K562 (cell line): ENCODE measurements around the gene CPED1. TPM values are rescaled to one million over a fixed set of nuclear protein-coding genes. Genes with fewer than 3 reads are reported as not detected.

ENCODE experiments used
- BCL6 ChIP-seq: fragments of 250-450 bp; sonication (Bioruptor Pico); IDR thresholded peaks from 2 replicates; pipeline ENCODE4 v1.4.0; 2020
- DPF2 ChIP-seq: fragments of 450-650 bp; IDR thresholded peaks from 2 replicates; pipeline ENCODE4 v1.6.1; 2016
- FOXK2 ChIP-seq, 2 experiments: fragments of 450-650 bp; IDR thresholded peaks in 1 of 2; conservative IDR thresholded peaks in 1 of 2; 2 replicates each; pipeline ENCODE4 v1.6.1; 2016; ENCODE audit warnings: low read depth in 2 of 2, mild to moderate bottlenecking in 1 of 2
- FUS ChIP-seq: fragments of 200-400 bp; formaldehyde crosslinking; optimal IDR thresholded peaks from 2 replicates; pipeline ENCODE3; 2017; ENCODE audit warnings: low read depth, low read length
- L3MBTL2 ChIP-seq: fragments of 450-650 bp; IDR thresholded peaks from 2 replicates; pipeline ENCODE4 v1.6.1; 2016; ENCODE audit warnings: mild to moderate bottlenecking, moderate library complexity
- MTF1 ChIP-seq: fragments of 250-450 bp; sonication (Bioruptor Pico); IDR thresholded peaks from 2 replicates; pipeline ENCODE4 v1.9.0; 2021; ENCODE audit warnings: moderate library complexity, mild to moderate bottlenecking, inconsistent platforms, borderline replicate concordance
- SREBF2 ChIP-seq: sonication (generic); formaldehyde crosslinking; IDR thresholded peaks from 2 replicates; pipeline ENCODE4 v1.4.0; 2020; ENCODE audit warnings: mild to moderate bottlenecking, missing genetic modification reagents
- ZNF384 ChIP-seq: IDR thresholded peaks from 2 replicates; pipeline ENCODE4 v1.6.1; 2012; ENCODE audit warnings: low read depth, low read length, improper control_type of control experiment
- ZNF780A ChIP-seq: fragments of 250-450 bp; sonication (Bioruptor Pico); IDR thresholded peaks from 2 replicates; pipeline ENCODE4 v1.5.0; 2021; ENCODE audit warnings: mild to moderate bottlenecking
- ZNF785 ChIP-seq: fragments of 250-450 bp; sonication (Bioruptor Pico); IDR thresholded peaks from 2 replicates; pipeline ENCODE4 v1.4.0; 2020; ENCODE audit warnings: mild to moderate bottlenecking
- polyA plus RNA-seq, 8 experiments: library from polyadenylated mRNA; depleted of rRNA in 4 of 8; stranded (reverse) in 5 of 8; unstranded in 3 of 8; fragments of >200 nt; fragmentation: Nextera tagmentation in 2 of 8; fragmentation: Illumina TruSeq in 1 of 8; extraction: Ambion mirVana in 2 of 8; extraction: Trizol in 1 of 8; gene quantifications; 2 replicates each; pipeline versions ENCODE4 v1.2.1 to v1.2.3, GENCODE V29; 2011 to 2014; ENCODE audit warnings: inconsistent platforms in 1 of 8, missing spikeins in 1 of 8
- total RNA-seq, 7 experiments: library from RNA; depleted of rRNA in 6 of 7; stranded (reverse); fragments of >200 nt in 6 of 7; fragmentation: Illumina TruSeq in 2 of 7; extraction: Trizol in 2 of 7; gene quantifications; 2 replicates each; pipeline versions ENCODE4 v1.2.1 to v1.2.3, GENCODE V29; 2011 to 2021; ENCODE audit warnings: low replicate concordance in 1 of 7
- TF ChIP-seq, protein P1 (sequence below), 2 experiments: fragments of 200-800 bp in 1 of 2; sonication (Bioruptor generic) in 1 of 2; sonication (generic) in 1 of 2; formaldehyde crosslinking in 1 of 2; IDR thresholded peaks in 1 of 2; conservative IDR thresholded peaks in 1 of 2; 2 replicates each; pipeline versions ENCODE4 v1.5.0 to v1.6.1; 2016 to 2020; ENCODE audit warnings: missing compliant biosample characterization in 1 of 2, missing genetic modification characterization in 1 of 2, missing genetic modification reagents in 1 of 2
- TF ChIP-seq, protein P2 (sequence below): fragments of 250-450 bp; sonication (Bioruptor Pico); IDR thresholded peaks from 2 replicates; pipeline ENCODE4 v1.4.0; 2020; ENCODE audit warnings: mild to moderate bottlenecking, moderate library complexity
- TF ChIP-seq, protein P3 (sequence below): fragments of 450-650 bp; IDR thresholded peaks from 2 replicates; pipeline ENCODE4 v1.6.1; 2016; ENCODE audit warnings: low read depth, mild to moderate bottlenecking, moderate library complexity
- TF ChIP-seq, protein P4 (sequence below): fragments of 450-650 bp; IDR thresholded peaks from 2 replicates; pipeline ENCODE4 v1.7.1; 2018; ENCODE audit warnings: mild to moderate bottlenecking, low read depth; ENCODE audit not compliant: partially characterized antibody
- TF ChIP-seq, protein P5 (sequence below), 2 experiments: fragments of 450-650 bp in 1 of 2; sonication (generic) in 1 of 2; formaldehyde crosslinking; conservative IDR thresholded peaks; 2 replicates each; pipeline versions ENCODE4 v1.4.0 to v1.8.1; 2020 to 2022; ENCODE audit warnings: mild to moderate bottlenecking in 1 of 2, missing genetic modification reagents in 1 of 2
- TF ChIP-seq, protein P6 (sequence below): fragments of 450-650 bp; formaldehyde crosslinking; IDR thresholded peaks from 2 replicates; pipeline ENCODE4 v1.4.0; 2020; ENCODE audit warnings: mild to moderate bottlenecking, moderate library complexity
- TF ChIP-seq, protein P7 (sequence below): sonication (generic); formaldehyde crosslinking; IDR thresholded peaks from 2 replicates; pipeline ENCODE4 v1.8.1; 2023; ENCODE audit warnings: mild to moderate bottlenecking, missing genetic modification reagents

CPED1 gene
- total and polyA plus RNA-seq, 9 of the 15 experiments (the other 6 are each of a cell fraction or from before 2014, with no cell fraction given): 195 to 393 (median 290) TPM

DNA sequence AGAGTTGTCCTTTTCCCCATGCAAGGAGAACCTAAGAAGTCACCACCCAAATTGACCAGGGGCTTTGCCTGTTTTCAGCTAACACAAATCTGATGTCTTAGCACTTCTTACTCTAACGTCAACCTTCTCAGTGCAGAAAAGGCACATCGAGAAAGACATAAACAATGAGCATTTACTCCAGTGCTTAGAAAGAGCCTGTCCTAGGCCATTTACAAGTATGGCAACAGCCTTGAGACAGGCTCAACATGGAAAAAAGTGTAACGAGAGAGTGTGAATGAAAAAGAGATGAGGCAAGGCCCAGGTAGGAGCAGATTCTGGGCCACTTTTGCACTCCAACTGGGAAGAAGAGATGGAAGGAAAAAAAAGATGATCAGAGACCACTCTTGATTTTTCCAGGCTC is 54.4 kb downstream of the CPED1 start (continued):
- TF ChIP-seq FOXK2 (conservative IDR thresholded peaks at IDR 0.05 in 1 of 2, IDR thresholded peaks at IDR 0.05 in 1 of 2; ENCODE audit: low read depth in 2 of 2) (0 out of 4 replicates have a peak, but pooled peaks of 1 of the 2 experiments have one; percentile 22), L3MBTL2 (no peak), MTF1 (CRISPR knock-in tag) (no peak), ZNF785 (no peak), ZNF780A (CRISPR knock-in tag) (no peak), BCL6 (CRISPR knock-in tag) (peak; percentile 52; the same call in 1 of the 2 replicates), DPF2 (peak; percentile 14; the same call in 1 of the 2 replicates), SREBF2 (CRISPR knock-in tag) (no peak), FUS (no peak), ZNF384 (no peak)
- TF ChIP-seq, protein P1, sequence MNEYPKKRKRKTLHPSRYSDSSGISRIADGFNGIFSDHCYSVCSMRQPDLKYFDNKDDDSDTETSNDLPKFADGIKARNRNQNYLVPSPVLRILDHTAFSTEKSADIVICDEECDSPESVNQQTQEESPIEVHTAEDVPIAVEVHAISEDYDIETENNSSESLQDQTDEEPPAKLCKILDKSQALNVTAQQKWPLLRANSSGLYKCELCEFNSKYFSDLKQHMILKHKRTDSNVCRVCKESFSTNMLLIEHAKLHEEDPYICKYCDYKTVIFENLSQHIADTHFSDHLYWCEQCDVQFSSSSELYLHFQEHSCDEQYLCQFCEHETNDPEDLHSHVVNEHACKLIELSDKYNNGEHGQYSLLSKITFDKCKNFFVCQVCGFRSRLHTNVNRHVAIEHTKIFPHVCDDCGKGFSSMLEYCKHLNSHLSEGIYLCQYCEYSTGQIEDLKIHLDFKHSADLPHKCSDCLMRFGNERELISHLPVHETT (CRISPR knock-in tag; conservative IDR thresholded peaks at IDR 0.05 in 1 of 2, IDR thresholded peaks at IDR 0.05 in 1 of 2): peak in 1 of 2 experiments; percentile 18; a peak in 1 of 4 replicates
- TF ChIP-seq, protein P2, sequence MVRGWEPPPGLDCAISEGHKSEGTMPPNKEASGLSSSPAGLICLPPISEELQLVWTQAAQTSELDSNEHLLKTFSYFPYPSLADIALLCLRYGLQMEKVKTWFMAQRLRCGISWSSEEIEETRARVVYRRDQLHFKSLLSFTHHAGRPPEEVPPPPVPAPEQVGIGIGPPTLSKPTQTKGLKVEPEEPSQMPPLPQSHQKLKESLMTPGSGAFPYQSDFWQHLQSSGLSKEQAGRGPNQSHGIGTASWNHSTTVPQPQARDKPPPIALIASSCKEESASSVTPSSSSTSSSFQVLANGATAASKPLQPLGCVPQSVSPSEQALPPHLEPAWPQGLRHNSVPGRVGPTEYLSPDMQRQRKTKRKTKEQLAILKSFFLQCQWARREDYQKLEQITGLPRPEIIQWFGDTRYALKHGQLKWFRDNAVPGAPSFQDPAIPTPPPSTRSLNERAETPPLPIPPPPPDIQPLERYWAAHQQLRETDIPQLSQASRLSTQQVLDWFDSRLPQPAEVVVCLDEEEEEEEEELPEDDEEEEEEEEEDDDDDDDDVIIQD (CRISPR knock-in tag): no peak
- TF ChIP-seq, protein P3, sequence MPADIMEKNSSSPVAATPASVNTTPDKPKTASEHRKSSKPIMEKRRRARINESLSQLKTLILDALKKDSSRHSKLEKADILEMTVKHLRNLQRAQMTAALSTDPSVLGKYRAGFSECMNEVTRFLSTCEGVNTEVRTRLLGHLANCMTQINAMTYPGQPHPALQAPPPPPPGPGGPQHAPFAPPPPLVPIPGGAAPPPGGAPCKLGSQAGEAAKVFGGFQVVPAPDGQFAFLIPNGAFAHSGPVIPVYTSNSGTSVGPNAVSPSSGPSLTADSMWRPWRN: no peak
- TF ChIP-seq, protein P4, sequence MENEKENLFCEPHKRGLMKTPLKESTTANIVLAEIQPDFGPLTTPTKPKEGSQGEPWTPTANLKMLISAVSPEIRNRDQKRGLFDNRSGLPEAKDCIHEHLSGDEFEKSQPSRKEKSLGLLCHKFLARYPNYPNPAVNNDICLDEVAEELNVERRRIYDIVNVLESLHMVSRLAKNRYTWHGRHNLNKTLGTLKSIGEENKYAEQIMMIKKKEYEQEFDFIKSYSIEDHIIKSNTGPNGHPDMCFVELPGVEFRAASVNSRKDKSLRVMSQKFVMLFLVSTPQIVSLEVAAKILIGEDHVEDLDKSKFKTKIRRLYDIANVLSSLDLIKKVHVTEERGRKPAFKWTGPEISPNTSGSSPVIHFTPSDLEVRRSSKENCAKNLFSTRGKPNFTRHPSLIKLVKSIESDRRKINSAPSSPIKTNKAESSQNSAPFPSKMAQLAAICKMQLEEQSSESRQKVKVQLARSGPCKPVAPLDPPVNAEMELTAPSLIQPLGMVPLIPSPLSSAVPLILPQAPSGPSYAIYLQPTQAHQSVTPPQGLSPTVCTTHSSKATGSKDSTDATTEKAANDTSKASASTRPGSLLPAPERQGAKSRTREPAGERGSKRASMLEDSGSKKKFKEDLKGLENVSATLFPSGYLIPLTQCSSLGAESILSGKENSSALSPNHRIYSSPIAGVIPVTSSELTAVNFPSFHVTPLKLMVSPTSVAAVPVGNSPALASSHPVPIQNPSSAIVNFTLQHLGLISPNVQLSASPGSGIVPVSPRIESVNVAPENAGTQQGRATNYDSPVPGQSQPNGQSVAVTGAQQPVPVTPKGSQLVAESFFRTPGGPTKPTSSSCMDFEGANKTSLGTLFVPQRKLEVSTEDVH: no peak
- TF ChIP-seq, protein P5, sequence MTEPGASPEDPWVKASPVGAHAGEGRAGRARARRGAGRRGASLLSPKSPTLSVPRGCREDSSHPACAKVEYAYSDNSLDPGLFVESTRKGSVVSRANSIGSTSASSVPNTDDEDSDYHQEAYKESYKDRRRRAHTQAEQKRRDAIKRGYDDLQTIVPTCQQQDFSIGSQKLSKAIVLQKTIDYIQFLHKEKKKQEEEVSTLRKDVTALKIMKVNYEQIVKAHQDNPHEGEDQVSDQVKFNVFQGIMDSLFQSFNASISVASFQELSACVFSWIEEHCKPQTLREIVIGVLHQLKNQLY (CRISPR knock-in tag; conservative IDR thresholded peaks at IDR 0.05): no peak
- TF ChIP-seq, protein P6, sequence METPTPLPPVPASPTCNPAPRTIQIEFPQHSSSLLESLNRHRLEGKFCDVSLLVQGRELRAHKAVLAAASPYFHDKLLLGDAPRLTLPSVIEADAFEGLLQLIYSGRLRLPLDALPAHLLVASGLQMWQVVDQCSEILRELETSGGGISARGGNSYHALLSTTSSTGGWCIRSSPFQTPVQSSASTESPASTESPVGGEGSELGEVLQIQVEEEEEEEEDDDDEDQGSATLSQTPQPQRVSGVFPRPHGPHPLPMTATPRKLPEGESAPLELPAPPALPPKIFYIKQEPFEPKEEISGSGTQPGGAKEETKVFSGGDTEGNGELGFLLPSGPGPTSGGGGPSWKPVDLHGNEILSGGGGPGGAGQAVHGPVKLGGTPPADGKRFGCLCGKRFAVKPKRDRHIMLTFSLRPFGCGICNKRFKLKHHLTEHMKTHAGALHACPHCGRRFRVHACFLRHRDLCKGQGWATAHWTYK (CRISPR knock-in tag): peak; percentile 79; the same call in 1 of the 2 replicates
- TF ChIP-seq, protein P7, sequence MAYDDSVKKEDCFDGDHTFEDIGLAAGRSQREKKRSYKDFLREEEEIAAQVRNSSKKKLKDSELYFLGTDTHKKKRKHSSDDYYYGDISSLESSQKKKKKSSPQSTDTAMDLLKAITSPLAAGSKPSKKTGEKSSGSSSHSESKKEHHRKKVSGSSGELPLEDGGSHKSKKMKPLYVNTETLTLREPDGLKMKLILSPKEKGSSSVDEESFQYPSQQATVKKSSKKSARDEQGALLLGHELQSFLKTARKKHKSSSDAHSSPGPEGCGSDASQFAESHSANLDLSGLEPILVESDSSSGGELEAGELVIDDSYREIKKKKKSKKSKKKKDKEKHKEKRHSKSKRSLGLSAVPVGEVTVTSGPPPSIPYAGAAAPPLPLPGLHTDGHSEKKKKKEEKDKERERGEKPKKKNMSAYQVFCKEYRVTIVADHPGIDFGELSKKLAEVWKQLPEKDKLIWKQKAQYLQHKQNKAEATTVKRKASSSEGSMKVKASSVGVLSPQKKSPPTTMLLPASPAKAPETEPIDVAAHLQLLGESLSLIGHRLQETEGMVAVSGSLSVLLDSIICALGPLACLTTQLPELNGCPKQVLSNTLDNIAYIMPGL (CRISPR knock-in tag): no peak
